ENCODE data around the gene ROR2. TPM values are rescaled to one million over a fixed set of nuclear protein-coding genes. Genes with fewer than 3 reads are reported as not detected.

ROR2 gene
- total RNA-seq, 4 donors from 2014 or later = 4.2 to 23.2 (median 11.2) TPM

DNA sequence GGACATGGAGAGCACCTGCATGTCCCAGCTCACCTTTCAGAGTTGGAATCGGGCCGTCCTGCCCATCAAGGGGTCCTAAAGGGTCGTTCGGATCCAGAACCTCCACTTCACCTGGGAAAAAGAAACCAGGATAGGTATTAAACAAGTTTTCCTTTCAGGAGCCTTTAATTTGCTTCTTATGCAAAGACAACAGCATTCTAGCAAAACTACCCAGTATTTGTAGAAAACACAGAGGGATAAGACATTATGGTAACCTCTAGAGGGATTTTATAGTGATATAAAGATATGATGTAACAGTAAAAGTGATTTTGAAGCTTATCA is 174.4 kb downstream of the ROR2 start:
- intact Hi-C loops (cut with DNase I; ENCODE audit: low total_unique reads) = no loop called here
- no peaks in the 10 kb centered on the region for H3K9me3 ChIP-seq
- DNase-seq = no peak
- no peaks in the 10 kb centered on the region for H3K36me3 ChIP-seq
- in situ Hi-C loops (cut with MboI; ENCODE audit: low pct_ligation_motif_present in 1 of 4, low pct_unique_long_range_greater_than_20kb in 1 of 4, low sequenced_read_pairs in 3 of 4) = loop anchor here in 1 of 4 donors (10.0 kb wide), 1 partner anchor 179 kb away; the partner anchor contains the start of gene ROR2
- peaks cover 4 to 35% (median 19%) of the 10 kb centered on the region in 4 donors for H3K4me1 ChIP-seq
- WGBS, 2 donors (ENCODE audit: low coverage in 1 of 2) = 33% methylated on average over 4 of the region's 4 CpGs; no CpG with 5 or more reads in 1 of the 2 donors
- H3K27me3 ChIP-seq = no peaks in the 10 kb centered on the region
- H3K27ac ChIP-seq = peak overlapping the region in 3 of 4 donors; percentile 25 to 71 (median 28)
- H3K4me3 ChIP-seq = no peak overlapping the region
- TF ChIP-seq, protein P1, sequence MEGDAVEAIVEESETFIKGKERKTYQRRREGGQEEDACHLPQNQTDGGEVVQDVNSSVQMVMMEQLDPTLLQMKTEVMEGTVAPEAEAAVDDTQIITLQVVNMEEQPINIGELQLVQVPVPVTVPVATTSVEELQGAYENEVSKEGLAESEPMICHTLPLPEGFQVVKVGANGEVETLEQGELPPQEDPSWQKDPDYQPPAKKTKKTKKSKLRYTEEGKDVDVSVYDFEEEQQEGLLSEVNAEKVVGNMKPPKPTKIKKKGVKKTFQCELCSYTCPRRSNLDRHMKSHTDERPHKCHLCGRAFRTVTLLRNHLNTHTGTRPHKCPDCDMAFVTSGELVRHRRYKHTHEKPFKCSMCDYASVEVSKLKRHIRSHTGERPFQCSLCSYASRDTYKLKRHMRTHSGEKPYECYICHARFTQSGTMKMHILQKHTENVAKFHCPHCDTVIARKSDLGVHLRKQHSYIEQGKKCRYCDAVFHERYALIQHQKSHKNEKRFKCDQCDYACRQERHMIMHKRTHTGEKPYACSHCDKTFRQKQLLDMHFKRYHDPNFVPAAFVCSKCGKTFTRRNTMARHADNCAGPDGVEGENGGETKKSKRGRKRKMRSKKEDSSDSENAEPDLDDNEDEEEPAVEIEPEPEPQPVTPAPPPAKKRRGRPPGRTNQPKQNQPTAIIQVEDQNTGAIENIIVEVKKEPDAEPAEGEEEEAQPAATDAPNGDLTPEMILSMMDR (IDR thresholded peaks at IDR 0.05) = peak in 1 of 5 experiments; percentile 19
- TF ChIP-seq EP300 (IDR thresholded peaks at IDR 0.05; ENCODE audit: low read depth) = no peak

DNA sequence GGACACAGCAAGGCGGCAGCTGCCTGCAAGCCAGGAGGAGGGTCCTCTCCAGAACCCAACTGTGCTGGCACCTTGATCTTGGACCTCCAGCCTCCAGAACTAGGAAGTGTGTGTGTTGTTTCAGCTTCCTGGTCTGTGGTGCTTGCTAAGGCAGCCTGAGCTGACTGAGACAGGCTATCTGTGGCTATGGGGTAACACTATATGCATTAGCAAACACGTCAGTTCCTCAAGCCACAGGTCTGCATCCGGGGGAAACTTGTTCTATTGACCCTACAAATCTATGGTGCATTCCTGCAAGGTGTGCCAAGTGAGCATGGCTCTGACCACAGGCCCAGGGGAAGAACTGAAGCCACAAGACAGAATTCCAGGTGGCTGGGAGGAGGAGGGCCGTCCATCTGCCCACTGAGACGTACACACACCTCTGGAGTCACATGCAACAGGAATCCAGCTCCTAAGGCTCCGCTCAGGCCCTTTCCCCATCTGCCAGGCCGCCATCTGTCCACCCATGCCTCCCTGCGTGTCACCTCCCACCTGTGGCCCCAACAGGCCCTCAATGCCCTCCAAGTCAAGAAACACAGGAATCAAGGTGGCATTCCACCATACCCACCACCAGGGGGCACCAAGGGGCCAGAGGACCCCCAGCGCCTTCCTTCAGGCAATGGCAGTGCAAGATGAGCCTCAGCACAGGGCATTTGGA is 174.9 kb downstream of the ROR2 start:
- 78% methylated on average over 9 of the region's 9 CpGs; no CpG with 5 or more reads in 1 of the 2 donors for WGBS, 2 donors (ENCODE audit: low coverage in 1 of 2)
- in situ Hi-C loops (cut with MboI; ENCODE audit: low pct_ligation_motif_present in 1 of 4, low pct_unique_long_range_greater_than_20kb in 1 of 4, low sequenced_read_pairs in 3 of 4) = loop anchor here in 1 of 4 donors (10.0 kb wide), 1 partner anchor 180 kb away; the partner anchor contains the start of gene ROR2
- no peaks in the 10 kb centered on the region for H3K9me3 ChIP-seq
- DNase-seq = peak; percentile 76
- H3K4me3 ChIP-seq = no peak overlapping the region
- no peak for TF ChIP-seq EP300 (IDR thresholded peaks at IDR 0.05; ENCODE audit: low read depth)
- TF ChIP-seq, protein P1 (IDR thresholded peaks at IDR 0.05) = peak; percentile 72 to 87 (median 78)
- no peaks in the 10 kb centered on the region for H3K36me3 ChIP-seq
- H3K4me1 ChIP-seq = peaks cover 9 to 40% (median 24%) of the 10 kb centered on the region in 4 donors
- intact Hi-C loops (cut with DNase I; ENCODE audit: low total_unique reads) = no loop called here
- no peaks in the 10 kb centered on the region for H3K27me3 ChIP-seq
- H3K27ac ChIP-seq = peak overlapping the region in 3 of 4 donors; percentile 28 to 71 (median 66)

DNA sequence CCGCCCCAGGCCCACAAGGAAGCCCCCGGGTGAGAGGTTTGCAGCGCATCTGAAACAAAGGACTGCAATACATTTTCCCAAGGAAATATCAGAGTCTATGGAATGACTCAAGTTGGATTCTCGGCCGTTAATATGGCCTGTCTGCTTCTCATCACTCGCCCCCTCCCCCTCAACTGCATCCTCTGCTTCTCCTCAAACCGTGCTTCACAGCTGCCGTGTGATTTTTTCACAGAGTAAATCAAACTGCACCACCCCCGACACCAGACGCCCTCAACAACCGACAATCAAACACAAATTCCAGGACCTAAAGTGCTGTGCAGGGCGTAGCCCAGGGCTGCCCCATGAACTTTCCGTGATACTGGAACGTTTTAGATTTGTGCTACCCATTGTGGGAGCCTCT is 176.9 kb downstream of the ROR2 start:
- H3K36me3 ChIP-seq = no peaks in the 10 kb centered on the region
- in situ Hi-C loops (cut with MboI; ENCODE audit: low pct_ligation_motif_present in 1 of 4, low pct_unique_long_range_greater_than_20kb in 1 of 4, low sequenced_read_pairs in 3 of 4) (loop anchor here in 2 of 4 donors (10.0 to 25.0 kb wide), 2 partner anchors 164 to 182 kb away; partner anchors contain the start of gene ROR2 (in 1 of the 2)), intact Hi-C loops (cut with DNase I; ENCODE audit: low total_unique reads) (no loop called here)
- TF ChIP-seq POLR2AphosphoS5 (IDR thresholded peaks at IDR 0.05) = peak in 2 of 3 donors; percentile 33
- TF ChIP-seq, protein P1 (IDR thresholded peaks at IDR 0.05) = no peak
- no peaks in the 10 kb centered on the region for H3K27me3 ChIP-seq
- H3K4me1 ChIP-seq = peaks cover 11 to 42% (median 27%) of the 10 kb centered on the region in 4 donors
- no peak overlapping the region for H3K4me3 ChIP-seq
- 69% methylated on average over 14 of the region's 14 CpGs; no CpG with 5 or more reads in 1 of the 2 donors for WGBS, 2 donors (ENCODE audit: low coverage in 1 of 2)
- DNase-seq = no peak
- H3K9me3 ChIP-seq = no peaks in the 10 kb centered on the region
- H3K27ac ChIP-seq = peak overlapping the region in 3 of 4 donors; percentile 66 to 71 (median 68)

DNA sequence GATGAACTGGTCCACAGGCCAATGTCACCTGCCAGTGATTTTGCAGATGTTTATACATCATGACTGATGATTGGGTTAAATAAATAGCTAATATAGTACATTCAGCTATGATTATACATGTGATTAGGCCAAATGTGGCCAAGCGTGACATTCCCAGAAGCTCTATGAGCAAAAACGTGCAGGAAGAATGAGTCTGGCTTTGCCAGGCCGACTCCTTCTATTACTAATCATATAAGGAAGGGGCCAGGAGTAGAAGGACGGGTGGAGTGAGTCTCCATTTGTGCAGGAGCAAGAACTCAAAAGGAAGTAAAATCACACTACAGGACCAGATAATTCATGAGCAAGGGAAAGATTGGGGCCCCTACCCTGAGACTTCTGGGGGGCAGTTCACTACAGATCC is 178.2 kb downstream of the ROR2 start:
- TF ChIP-seq POLR2AphosphoS5 (IDR thresholded peaks at IDR 0.05) (no peak), POLR2A (IDR thresholded peaks at IDR 0.05) (no peak), EP300 (IDR thresholded peaks at IDR 0.05; ENCODE audit: low read depth) (no peak)
- TF ChIP-seq, protein P1 (IDR thresholded peaks at IDR 0.05) = no peak
- in situ Hi-C loops (cut with MboI; ENCODE audit: low pct_ligation_motif_present in 1 of 4, low pct_unique_long_range_greater_than_20kb in 1 of 4, low sequenced_read_pairs in 3 of 4) = loop anchor here in 2 of 4 donors (10.0 to 25.0 kb wide), 2 partner anchors 165 to 183 kb away; partner anchors contain the start of gene ROR2 (in 1 of the 2)
- H3K4me1 ChIP-seq = peaks cover 11 to 39% (median 30%) of the 10 kb centered on the region in 4 donors
- H3K9me3 ChIP-seq = no peaks in the 10 kb centered on the region
- 48 to 100% methylated on average over 1 to 4 of the region's 4 CpGs for WGBS, 2 donors (ENCODE audit: low coverage in 1 of 2)
- DNase-seq = no peak
- intact Hi-C loops (cut with DNase I; ENCODE audit: low total_unique reads) = no loop called here
- peak overlapping the region; percentile 56 to 71 (median 67) for H3K27ac ChIP-seq
- no peak overlapping the region for H3K4me3 ChIP-seq
- H3K27me3 ChIP-seq = no peaks in the 10 kb centered on the region
- H3K36me3 ChIP-seq = no peaks in the 10 kb centered on the region
